ENCODE data around the gene XIRP1. TPM values are rescaled to one million over a fixed set of nuclear protein-coding genes. Genes with fewer than 3 reads are reported as not detected.
"Not testable (repeated sequence)": the region's sequence is repeated elsewhere in the genome, so short reads cannot be mapped to it uniquely, and the experiment has no call there.

Gene XIRP1
- 1 to 10 TPM in 1 of 2 donors, under 1 TPM in 1; 0.23 to 7.1 TPM for total RNA-seq
- long read RNA-seq, donor 1, result 0 reads
- long read RNA-seq, donor 2, partial matches to known transcripts, result 0 of 4 reads
- long read RNA-seq, donor 2, other reads (novel, unspliced or antisense), result 4 of 4 reads

- intact Hi-C loops (cut with DNase I), result loop anchor here in 1 of 2 donors (5.0 kb wide), 1 partner anchor 100 kb away; no protein-coding TSS in a partner anchor
- no peak for DNase-seq (ENCODE audit: low spot score)
These were observed at the start of gene XIRP1 for GRCh38 chr3:39192490-39193092. Gene XIRP1 (minus strand): TSS chr3:39192595. CDS start chr3:39189445, 3,150 bp downstream.

GRCh38 chr3:39241561-39241960 is 49.2 kb upstream of the XIRP1 start:
- intact Hi-C loops (cut with DNase I), result no loop called here
- no peak for DNase-seq (ENCODE audit: low spot score)

- no peak for DNase-seq (ENCODE audit: low spot score)
- intact Hi-C loops (cut with DNase I), result no loop called here
These were observed 44.6 kb upstream of the XIRP1 start for GRCh38 chr3:39237027-39237426.

GRCh38 chr3:39234651-39235050 is 42.3 kb upstream of the XIRP1 start:
- DNase-seq (ENCODE audit: low spot score), result no peak
- intact Hi-C loops (cut with DNase I), result no loop called here

- intact Hi-C loops (cut with DNase I), result no loop called here
- DNase-seq (ENCODE audit: low spot score), result no peak
These were observed 40.5 kb upstream of the XIRP1 start for GRCh38 chr3:39232859-39233258.

GRCh38 chr3:39230453-39230852 is 38.1 kb upstream of the XIRP1 start:
- no peak for DNase-seq (ENCODE audit: low spot score)
- intact Hi-C loops (cut with DNase I), result no loop called here

GRCh38 chr3:39228496-39228895 is 36.1 kb upstream of the XIRP1 start:
- intact Hi-C loops (cut with DNase I), result no loop called here
- no peak for DNase-seq (ENCODE audit: low spot score)

- DNase-seq (ENCODE audit: low spot score); intact Hi-C loops (cut with DNase I): not testable (repeated sequence)
These were observed 35.2 kb upstream of the XIRP1 start for GRCh38 chr3:39227596-39227995.

- intact Hi-C loops (cut with DNase I), result no loop called here
- no peak for DNase-seq (ENCODE audit: low spot score)
These were observed 33.8 kb upstream of the XIRP1 start for GRCh38 chr3:39226106-39226741.

- intact Hi-C loops (cut with DNase I), result no loop called here
- DNase-seq (ENCODE audit: low spot score), result no peak
These were observed 31.9 kb upstream of the XIRP1 start for GRCh38 chr3:39224288-39224687.

GRCh38 chr3:39222939-39223338 is 30.5 kb upstream of the XIRP1 start:
- intact Hi-C loops (cut with DNase I), result no loop called here
- no peak for DNase-seq (ENCODE audit: low spot score)

- intact Hi-C loops (cut with DNase I), result no loop called here
- DNase-seq (ENCODE audit: low spot score), result no peak
These were observed 30.1 kb upstream of the XIRP1 start for GRCh38 chr3:39222462-39222861.

GRCh38 chr3:39221141-39221530 is 28.7 kb upstream of the XIRP1 start:
- no peak for DNase-seq (ENCODE audit: low spot score)
- intact Hi-C loops (cut with DNase I), result no loop called here

- DNase-seq (ENCODE audit: low spot score), result no peak
- intact Hi-C loops (cut with DNase I), result no loop called here
These were observed 28.2 kb upstream of the XIRP1 start for GRCh38 chr3:39220407-39221140.

GRCh38 chr3:39219702-39220101 is 27.3 kb upstream of the XIRP1 start:
- no peak for DNase-seq (ENCODE audit: low spot score)
- intact Hi-C loops (cut with DNase I), result no loop called here

GRCh38 chr3:39216176-39216790 is 23.9 kb upstream of the XIRP1 start:
- DNase-seq (ENCODE audit: low spot score), result no peak
- intact Hi-C loops (cut with DNase I), result no loop called here

GRCh38 chr3:39213613-39214012 is 21.2 kb upstream of the XIRP1 start:
- intact Hi-C loops (cut with DNase I), result loop anchor here in 1 of 2 donors (5.0 kb wide), 1 partner anchor 74 kb away; no protein-coding TSS in a partner anchor
- DNase-seq (ENCODE audit: low spot score), result no peak

- intact Hi-C loops (cut with DNase I), result loop anchor here in 1 of 2 donors (5.0 kb wide), 1 partner anchor 75 kb away; no protein-coding TSS in a partner anchor
- no peak for DNase-seq (ENCODE audit: low spot score)
These were observed 20.3 kb upstream of the XIRP1 start for GRCh38 chr3:39212665-39213064.

GRCh38 chr3:39211332-39212130 is 19.1 kb upstream of the XIRP1 start:
- intact Hi-C loops (cut with DNase I), result loop anchor here in 1 of 2 donors (5.0 kb wide), 1 partner anchor 76 kb away; no protein-coding TSS in a partner anchor

More at GRCh38 chr3:39211332-39212130, 19.1 kb upstream of the XIRP1 start:
- DNase-seq (ENCODE audit: low spot score), result no peak

Data from posterior vena cava (tissue), 2 donors.